HCT116 (cell line): ENCODE data around the gene BCHE. TPM values are rescaled to one million over a fixed set of nuclear protein-coding genes. Genes with fewer than 3 reads are reported as not detected.

Source experiments
- ATAC-seq: fragments of 200-7000 bp; cut with Tn5 transposase; 2 replicates; pipeline ENCODE4 v1.9.1; 2020; ENCODE audit warnings: mild to moderate bottlenecking, moderate library complexity
- BruUV-seq: library from RNA; stranded (reverse); fragments of 400-500 nt; replicated peaks from 2 replicates; lab custom pipeline; 2021; lab: Mats Ljungman, UMichigan
- CTCF ChIA-PET: fragments of 300-600 bp; sonication (Branson Sonifier 250); formaldehyde crosslinking; loops from one replicate; lab custom pipeline; 2021; ENCODE audit warnings: antibody characterized with exemption; lab: Charles Lee
- POLR2A ChIA-PET: fragments of 300-600, 350-600 bp; sonication (Branson Sonifier 250); formaldehyde crosslinking; loops from one replicate; lab custom pipeline; 2021; ENCODE audit warnings: antibody characterized with exemption; lab: Charles Lee
- RAD21 ChIA-PET, 2 experiments: fragments of 300-600 bp; sonication (Branson Sonifier 250); formaldehyde crosslinking; loops; one replicate each; lab custom pipeline; 2023; ENCODE audit warnings: low total read pairs in 2 of 2; ENCODE audit not compliant: uncharacterized antibody in 2 of 2, unreplicated experiment in 2 of 2, low non-redundant PET in 1 of 2; lab: Charles Lee
- DNase-seq: peaks from one replicate; pipeline ENCODE4 v3.0.0-alpha.2; 2010; ENCODE audit warnings: low read depth, low spot score
- H2AFZ ChIP-seq: fragments of 200-600 bp; shearing (Covaris generic), sonication (generic); 2 replicates; pipeline ENCODE4 v1.6.1; 2017; ENCODE audit warnings: low read depth, mixed run types, mixed read lengths, antibody characterized with exemption, low read length; ENCODE audit not compliant: poor library complexity, severe bottlenecking
- H3K27ac ChIP-seq: 2 replicates; pipeline ENCODE4 v1.5.1; 2012; ENCODE audit warnings: low read depth, low read length
- H3K27me3 ChIP-seq: fragments of 200-600 bp; sonication (generic); 2 replicates; pipeline ENCODE4 v1.6.1; 2016; ENCODE audit warnings: mixed run types, low read length, mixed read lengths; ENCODE audit not compliant: insufficient read depth
- H3K36me3 ChIP-seq, 2 experiments: fragments of 200-500 bp in 1 of 2; fragments of 200-600 bp in 1 of 2; sonication (Bioruptor generic) in 1 of 2; sonication (generic) in 1 of 2; 2 replicates each; pipeline versions ENCODE4 v1.5.1 to v1.6.1; 2014 to 2016; ENCODE audit warnings: low read length in 2 of 2, inconsistent platforms in 1 of 2, mixed read lengths in 1 of 2, mixed run types in 1 of 2; ENCODE audit not compliant: insufficient read depth in 2 of 2, control insufficient read depth in 1 of 2
- H3K4me1 ChIP-seq, 2 experiments: fragments of 200-600 bp in 1 of 2; sonication (generic) in 1 of 2; 2 replicates each; pipeline versions ENCODE4 v1.5.1 to v1.6.1; 2012 to 2017; ENCODE audit warnings: low read length in 2 of 2, inconsistent platforms in 1 of 2, mild to moderate bottlenecking in 1 of 2, mixed read lengths in 1 of 2, mixed run types in 1 of 2, moderate library complexity in 1 of 2; ENCODE audit not compliant: insufficient read depth in 2 of 2, control insufficient read depth in 1 of 2
- H3K4me2 ChIP-seq: fragments of 200-600 bp; sonication (generic); 2 replicates; pipeline ENCODE4 v1.6.1; 2017; ENCODE audit warnings: mixed run types, low read length, mixed read lengths
- H3K4me3 ChIP-seq, 2 experiments: fragments of 200-600 bp in 1 of 2; sonication (generic) in 1 of 2; replicated peaks in 1 of 2; 2 replicates each; pipeline ENCODE4 v1.5.1; 2011 to 2016; ENCODE audit warnings: low read length in 2 of 2, control low read depth in 1 of 2, low read depth in 1 of 2, mild to moderate bottlenecking in 1 of 2, mixed read lengths in 1 of 2, mixed run types in 1 of 2
- H3K79me2 ChIP-seq: fragments of 200-600 bp; sonication (generic); 2 replicates; pipeline ENCODE4 v1.6.1; 2017; ENCODE audit warnings: mild to moderate bottlenecking, mixed run types, low read length, moderate library complexity, mixed read lengths; ENCODE audit not compliant: insufficient read depth
- H3K9ac ChIP-seq: fragments of 200-600 bp; sonication (generic); 2 replicates; pipeline ENCODE4 v1.6.1; 2016; ENCODE audit warnings: low read length, mixed read lengths
- H3K9me2 ChIP-seq: fragments of 200-600 bp; sonication (generic), shearing (Covaris generic); 2 replicates; pipeline ENCODE4 v1.6.1; 2017; ENCODE audit warnings: mixed run types, mild to moderate bottlenecking, moderate library complexity; ENCODE audit not compliant: insufficient read depth
- H3K9me3 ChIP-seq, 2 experiments: fragments of 200-500 bp in 1 of 2; fragments of 200-600 bp in 1 of 2; sonication (Bioruptor generic) in 1 of 2; sonication (generic) in 1 of 2; 2 replicates each; pipeline ENCODE4 v1.6.1; 2014 to 2017; ENCODE audit warnings: low read length in 2 of 2, mixed read lengths in 2 of 2, inconsistent platforms in 1 of 2, low read depth in 1 of 2, mild to moderate bottlenecking in 1 of 2, mixed run types in 1 of 2, moderate library complexity in 1 of 2; ENCODE audit not compliant: control insufficient read depth in 1 of 2, insufficient read depth in 1 of 2
- H4K20me1 ChIP-seq: fragments of 200-600 bp; sonication (generic), shearing (Covaris generic); 2 replicates; pipeline ENCODE4 v1.6.1; 2017; ENCODE audit warnings: mixed run types, mild to moderate bottlenecking, moderate library complexity; ENCODE audit not compliant: insufficient read depth
- ATF3 ChIP-seq: IDR thresholded peaks from 2 replicates; pipeline ENCODE4 v1.6.1; 2012
- CBX3 ChIP-seq: IDR thresholded peaks from 2 replicates; pipeline ENCODE4 v1.6.1; 2012; ENCODE audit warnings: low read depth
- CEBPB ChIP-seq: IDR thresholded peaks from 2 replicates; pipeline ENCODE4 v1.6.1; 2012; ENCODE audit warnings: low read depth
- EZH2phosphoT487 ChIP-seq: fragments of 200-600 bp; IDR thresholded peaks from 2 replicates; pipeline ENCODE4 v1.6.1; 2018; ENCODE audit warnings: antibody characterized with exemption, borderline replicate concordance
- FOSL1 ChIP-seq: IDR thresholded peaks from 2 replicates; pipeline ENCODE4 v1.6.1; 2012; ENCODE audit warnings: low read depth
- JUND ChIP-seq: IDR thresholded peaks from 2 replicates; pipeline ENCODE4 v1.6.1; 2012
- POLR2AphosphoS5 ChIP-seq: IDR thresholded peaks from 2 replicates; pipeline ENCODE4 v1.6.1; 2011; ENCODE audit warnings: mild to moderate bottlenecking, low read depth, low read length, moderate library complexity
- RAD21 ChIP-seq: IDR thresholded peaks from 2 replicates; pipeline ENCODE4 v1.6.1; 2012; ENCODE audit warnings: low read depth, mild to moderate bottlenecking
- REST ChIP-seq: IDR thresholded peaks from 2 replicates; pipeline ENCODE4 v1.6.1; 2012; ENCODE audit warnings: low read depth
- SIN3A ChIP-seq: IDR thresholded peaks from 2 replicates; pipeline ENCODE4 v1.6.1; 2012; ENCODE audit warnings: low read depth
- SP1 ChIP-seq: IDR thresholded peaks from 2 replicates; pipeline ENCODE4 v1.6.1; 2012; ENCODE audit warnings: low read depth
- SRF ChIP-seq: IDR thresholded peaks from 2 replicates; pipeline ENCODE4 v1.6.1; 2012; ENCODE audit warnings: low read depth
- YY1 ChIP-seq: IDR thresholded peaks from 2 replicates; pipeline ENCODE4 v1.6.1; 2011; ENCODE audit warnings: low read length, low read depth, moderate library complexity, mild to moderate bottlenecking; ENCODE audit not compliant: insufficient replicate concordance; ENCODE audit errors: extremely low read depth
- ZBTB33 ChIP-seq: IDR thresholded peaks from 2 replicates; pipeline ENCODE4 v1.6.1; 2011; ENCODE audit warnings: mild to moderate bottlenecking, low read length, moderate library complexity; ENCODE audit not compliant: insufficient replicate concordance; ENCODE audit errors: extremely low read depth
- ZFX ChIP-seq: fragments of 450-650 bp; IDR thresholded peaks from 2 replicates; pipeline ENCODE4 v1.6.1; 2017
- ZNF274 ChIP-seq: fragments of 200-500 bp; sonication (Bioruptor generic); IDR thresholded peaks from 2 replicates; pipeline ENCODE4 v1.6.1; 2014; ENCODE audit warnings: mild to moderate bottlenecking, low read depth, low read length, inconsistent platforms
- intact Hi-C: fragments of 100-400 bp; cut with micrococcal nuclease; formaldehyde crosslinking; loops from 2 replicates; pipeline ENCODE4 v1.10.0; 2022
- total RNA-seq: library from RNA; stranded (reverse); gene quantifications from one replicate; pipeline ENCODE4 v1.2.1, GENCODE V29; 2021; ENCODE audit not compliant: unreplicated experiment

BCHE gene
- total RNA-seq, 1 experiment from 2014 or later = not detected

- DNase-seq = no peak
- ChIA-PET RAD21 (no interaction called here), POLR2A (no interaction called here), CTCF (no interaction called here)
- H2AFZ ChIP-seq = no peak overlapping the region
- H3K9me3 ChIP-seq = no peaks in the 10 kb centered on the region
- ATAC-seq = no peak
- H3K79me2 ChIP-seq = no peaks in the 10 kb centered on the region
- no peaks in the 10 kb centered on the region for H3K36me3 ChIP-seq
- TF ChIP-seq ZNF274 = no peak
- TF ChIP-seq EZH2phosphoT487 = no peak
- TF ChIP-seq CEBPB = no peak
- TF ChIP-seq FOSL1 = no peak
- TF ChIP-seq ZFX = no peak
- TF ChIP-seq JUND = no peak
- TF ChIP-seq ZBTB33 = no peak
- no peak for TF ChIP-seq SRF
- no peak for TF ChIP-seq YY1
- no peak for TF ChIP-seq SIN3A
- no peak for TF ChIP-seq ATF3
- TF ChIP-seq CBX3 = no peak
- TF ChIP-seq REST = no peak
- TF ChIP-seq POLR2AphosphoS5 = no peak
- no peak for TF ChIP-seq SP1
- TF ChIP-seq RAD21 = no peak
- no peaks in the 10 kb centered on the region for H3K27me3 ChIP-seq
- no peak overlapping the region for H3K4me3 ChIP-seq
- H3K27ac ChIP-seq = no peak overlapping the region
- no peak overlapping the region for H3K4me2 ChIP-seq
- intact Hi-C loops = no loop called here
- H4K20me1 ChIP-seq = no peaks in the 10 kb centered on the region
- no peaks in the 10 kb centered on the region for H3K4me1 ChIP-seq
- H3K9me2 ChIP-seq = no peaks in the 10 kb centered on the region
- BruUV-seq = no TSS peak
- H3K9ac ChIP-seq = no peak overlapping the region
These were observed 85.6 kb downstream of the BCHE start for GRCh38 chr3:165751637-165752036.
